ENCODE measurements around the gene NOB1. TPM values are rescaled to one million over a fixed set of nuclear protein-coding genes. Genes with fewer than 3 reads are reported as not detected.
"Not testable (repeated sequence)": the region's sequence is repeated elsewhere in the genome, so short reads cannot be mapped to it uniquely, and the experiment has no call there.

Gene NOB1
- total RNA-seq, 1 donor from 2014 or later = 77.3 TPM

- intact Hi-C loops (cut with micrococcal nuclease) = loop anchor here (1.0 to 5.0 kb wide), 6 partner anchors 8 to 629 kb away; partner anchors contain the start of genes CHTF8, COG8, NIP7 and NOB1
Measured at GRCh38 chr16:69761983-69762813, 7.5 kb upstream of the NOB1 start, which contains the start of gene WWP2. TSS of gene WWP2 (plus strand) at chr16:69762332. CDS start at chr16:69787011, 24,679 bp downstream.

DNA sequence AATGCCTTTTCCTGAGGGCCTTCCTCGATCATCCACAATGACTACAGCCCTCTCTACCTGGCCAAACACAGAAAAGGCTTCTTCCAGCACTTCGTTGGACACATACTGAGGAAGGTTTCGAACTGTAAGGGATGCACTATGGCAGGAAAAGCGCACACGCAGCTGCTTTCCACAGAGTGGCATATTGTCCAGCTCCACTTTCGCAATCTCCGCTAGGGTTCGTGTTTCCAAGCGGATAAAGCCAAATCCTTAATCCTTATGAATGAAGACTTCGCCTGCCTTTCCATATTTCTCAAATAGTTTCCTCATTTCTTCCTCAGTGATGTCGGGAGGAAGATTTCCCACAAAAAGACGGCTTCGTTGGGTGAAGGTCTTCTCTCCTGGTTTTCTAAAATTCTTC is 2.6 kb upstream of the NOB1 start:
- intact Hi-C loops (cut with micrococcal nuclease) = not testable (repeated sequence)

- intact Hi-C loops (cut with micrococcal nuclease) = no loop called here
Measured at GRCh38 chr16:69756705-69757104, 2.0 kb upstream of the NOB1 start.

DNA sequence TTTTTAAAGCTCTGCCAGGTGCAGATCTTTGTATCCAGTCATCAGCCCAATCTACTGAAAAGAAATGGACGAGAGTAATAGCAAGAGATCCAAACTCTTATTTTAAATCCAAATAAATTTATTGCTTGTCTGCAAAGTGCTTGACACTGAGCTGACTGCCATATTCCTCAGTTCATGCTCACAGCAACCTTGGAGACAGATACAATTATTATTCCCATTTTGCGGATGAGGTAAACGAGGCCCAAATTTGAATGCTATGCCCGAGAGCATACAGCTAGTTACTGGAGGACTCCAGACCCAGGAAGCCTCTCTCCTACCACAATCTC is 620 bp downstream of the NOB1 start:
- intact Hi-C loops (cut with micrococcal nuclease) = loop anchor here (1.0 to 2.0 kb wide), 10 partner anchors 8 to 443 kb away; partner anchors contain the start of genes COG8, CYB5B, NFAT5 and NIP7

DNA sequence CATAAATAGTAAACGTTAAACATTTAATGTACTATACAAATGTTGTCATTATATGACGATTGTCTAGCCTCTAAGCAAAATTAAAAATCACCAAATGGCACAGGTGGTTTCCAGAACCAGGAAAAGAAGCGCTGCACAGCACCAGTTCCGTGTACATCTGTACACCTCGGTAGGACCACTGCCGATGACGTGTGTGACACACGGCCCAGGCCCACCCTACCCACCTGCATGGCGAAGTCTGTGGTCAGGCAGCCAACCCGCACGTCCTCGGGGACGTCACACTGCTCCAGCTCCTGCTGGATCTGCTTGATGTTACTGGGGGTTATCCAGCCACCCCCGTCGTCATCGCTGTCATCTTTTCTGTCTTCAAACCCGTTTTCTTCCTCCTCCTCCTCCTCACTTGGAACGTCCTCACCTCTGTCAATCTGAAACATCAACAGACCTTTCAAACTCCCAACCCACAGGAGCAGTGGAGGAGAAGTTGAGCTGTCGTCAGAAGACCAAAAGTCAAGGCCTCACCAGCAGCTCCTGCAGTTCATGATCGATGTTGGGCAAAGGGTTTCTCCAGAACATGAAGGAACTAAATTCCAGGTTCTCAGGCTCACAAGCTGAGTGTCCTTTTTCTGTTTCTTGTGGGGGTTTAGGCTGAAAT is 5.9 kb downstream of the NOB1 start:
- intact Hi-C loops (cut with micrococcal nuclease) = no loop called here

DNA sequence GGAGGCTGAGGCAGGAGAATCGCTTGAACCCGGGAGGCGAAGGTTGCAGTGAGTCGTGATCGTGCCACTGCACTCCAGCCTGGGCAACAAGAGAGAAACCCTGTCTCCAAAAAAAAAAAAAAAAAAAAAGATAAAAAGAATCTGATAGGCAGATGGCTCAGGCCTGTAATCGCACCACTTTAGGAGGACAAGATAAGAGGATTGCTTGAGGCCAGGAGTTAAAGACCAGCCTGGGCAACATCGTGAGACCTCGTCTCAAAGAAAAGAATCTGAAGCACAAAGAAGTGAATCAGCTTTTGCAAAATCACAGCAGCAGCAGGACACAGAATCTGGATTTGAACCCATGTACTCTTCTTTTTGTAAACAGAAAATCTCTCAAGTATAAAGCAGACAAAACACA is 7.6 kb downstream of the NOB1 start:
- intact Hi-C loops (cut with micrococcal nuclease) = no loop called here

DNA sequence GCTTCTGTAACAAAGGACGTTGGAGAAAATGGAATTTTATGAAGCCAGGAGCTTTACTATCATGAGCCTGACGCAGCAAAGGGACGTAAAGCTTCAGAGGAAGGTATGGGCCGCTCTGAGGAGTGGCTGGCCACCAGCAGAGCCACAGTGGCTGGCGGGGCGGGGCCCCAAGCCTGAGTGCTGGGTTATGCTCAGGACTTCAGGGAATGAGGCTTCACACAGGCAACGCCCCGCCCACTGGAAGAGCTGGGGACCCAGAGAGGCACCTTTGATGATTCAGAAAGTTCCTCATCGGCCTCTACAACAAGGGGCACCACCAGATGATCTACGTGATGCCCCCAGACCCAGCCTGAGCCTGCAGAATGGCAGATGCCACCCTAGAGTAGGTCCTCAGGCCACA is 8.8 kb downstream of the NOB1 start:
- intact Hi-C loops (cut with micrococcal nuclease) = no loop called here

- intact Hi-C loops (cut with micrococcal nuclease) = no loop called here
Measured at GRCh38 chr16:69745232-69745612, 9.5 kb downstream of the NOB1 start.

GRCh38 chr16:69744363-69745231 is 10.1 kb downstream of the NOB1 start:
- intact Hi-C loops (cut with micrococcal nuclease) = no loop called here

- intact Hi-C loops (cut with micrococcal nuclease) = no loop called here
Measured at GRCh38 chr16:69741951-69742904, 12.5 kb downstream of the NOB1 start.

DNA sequence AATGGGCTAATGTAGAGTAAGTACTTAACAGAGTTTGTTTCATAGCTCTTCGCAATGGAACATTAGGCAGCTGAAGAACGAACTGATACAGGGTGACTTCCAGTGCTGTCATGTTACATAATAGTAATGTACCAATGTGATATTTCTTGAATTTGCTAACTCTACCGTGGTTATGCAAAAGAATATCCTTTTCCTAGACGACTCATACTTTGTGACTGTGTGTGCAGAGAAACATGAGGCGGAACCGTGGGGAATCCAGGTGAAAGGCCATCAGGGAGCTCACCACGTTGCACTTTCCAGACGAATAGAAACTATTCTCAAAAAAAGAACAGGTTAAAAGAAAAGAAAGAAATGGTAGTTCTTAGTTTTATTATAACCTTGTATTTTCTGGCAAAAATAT is 13.2 kb downstream of the NOB1 start:
- intact Hi-C loops (cut with micrococcal nuclease) = no loop called here

- intact Hi-C loops (cut with micrococcal nuclease) = no loop called here
Measured at GRCh38 chr16:69732101-69732500, 22.6 kb downstream of the NOB1 start.

GRCh38 chr16:69731280-69731679 is 23.4 kb downstream of the NOB1 start:
- intact Hi-C loops (cut with micrococcal nuclease) = not testable (repeated sequence)

DNA sequence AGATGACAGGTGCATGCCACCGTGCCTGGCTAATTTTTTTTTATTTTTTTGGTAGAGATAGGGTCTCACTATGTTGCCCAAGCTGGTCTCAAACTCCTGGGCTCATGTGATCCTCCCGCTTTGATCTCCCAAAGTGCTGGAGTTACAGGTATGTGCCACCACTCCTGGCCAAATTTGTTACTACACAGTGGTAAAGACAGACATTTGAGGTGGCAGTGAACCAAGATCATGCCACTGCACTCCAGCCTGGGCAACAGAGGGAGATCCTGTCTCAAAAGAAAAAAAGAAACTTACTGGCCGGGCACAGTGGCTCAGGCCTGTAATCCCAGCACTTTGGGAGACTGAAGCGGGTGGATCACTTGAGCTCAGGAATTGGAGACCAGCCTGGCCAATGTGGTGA is 25.7 kb downstream of the NOB1 start:
- intact Hi-C loops (cut with micrococcal nuclease) = not testable (repeated sequence)

- intact Hi-C loops (cut with micrococcal nuclease) = loop anchor here (2.0 kb wide), 1 partner anchor 163 kb away; the partner anchor contains the start of gene NFAT5
Measured at GRCh38 chr16:69727916-69728270, 26.8 kb downstream of the NOB1 start.

GRCh38 chr16:69726313-69727060 is 28.2 kb downstream of the NOB1 start, which contains the start of gene NQO1:
TSS of gene NQO1 (minus strand) at chr16:69726560. CDS start at chr16:69726439, 121 bp downstream.
- intact Hi-C loops (cut with micrococcal nuclease) = loop anchor here (1.0 to 2.0 kb wide), 6 partner anchors 17 to 340 kb away; partner anchors contain the start of genes CYB5B, NFAT5, NOB1 and TERF2

DNA sequence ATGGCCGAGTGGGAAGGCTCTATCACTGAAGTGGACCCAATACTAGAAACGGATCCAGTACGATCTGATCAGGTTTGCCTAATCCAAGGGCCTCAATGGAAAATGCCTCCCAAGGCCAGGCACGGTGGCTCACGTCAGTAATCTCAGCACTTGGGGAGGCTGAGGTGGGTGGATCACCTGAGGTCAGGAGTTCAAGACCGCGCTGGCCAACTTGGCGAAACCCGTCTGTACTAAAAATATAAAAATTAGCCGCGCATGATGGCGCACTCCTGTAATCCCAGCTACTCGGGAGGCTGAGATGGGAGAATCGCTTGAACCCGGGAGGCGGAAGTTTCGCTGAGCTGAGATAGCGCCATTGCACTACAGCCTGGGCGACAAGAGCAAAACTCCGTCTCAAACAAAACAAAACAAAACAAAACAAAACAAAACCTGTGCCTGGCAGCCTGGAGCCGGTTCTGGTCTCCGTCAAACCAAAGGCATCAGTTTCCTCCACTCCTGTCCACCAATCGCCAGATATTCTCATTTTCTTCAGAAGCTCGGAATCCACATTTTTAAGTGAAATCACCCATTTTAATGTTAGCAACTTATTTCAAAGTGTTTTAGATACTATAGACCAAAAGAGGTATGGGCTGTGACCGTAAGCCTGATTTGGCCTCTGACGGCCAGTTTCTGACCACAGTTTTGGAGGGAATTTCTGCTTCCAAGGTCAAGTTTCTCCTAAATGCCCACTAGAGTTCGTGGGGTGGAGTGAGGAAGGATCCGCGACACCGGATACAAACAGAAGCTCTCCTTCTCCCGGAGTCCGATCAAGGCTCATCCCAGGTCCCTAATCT is 29.0 kb downstream of the NOB1 start:
- intact Hi-C loops (cut with micrococcal nuclease) = loop anchor here (1.0 to 2.0 kb wide), 6 partner anchors 16 to 339 kb away; partner anchors contain the start of genes CYB5B, NFAT5, NOB1 and TERF2

- intact Hi-C loops (cut with micrococcal nuclease) = no loop called here
Measured at GRCh38 chr16:69724981-69725479, 29.7 kb downstream of the NOB1 start.
